Measurements from ENCODE around the gene WWP2.

The WWP2 gene

DNA sequence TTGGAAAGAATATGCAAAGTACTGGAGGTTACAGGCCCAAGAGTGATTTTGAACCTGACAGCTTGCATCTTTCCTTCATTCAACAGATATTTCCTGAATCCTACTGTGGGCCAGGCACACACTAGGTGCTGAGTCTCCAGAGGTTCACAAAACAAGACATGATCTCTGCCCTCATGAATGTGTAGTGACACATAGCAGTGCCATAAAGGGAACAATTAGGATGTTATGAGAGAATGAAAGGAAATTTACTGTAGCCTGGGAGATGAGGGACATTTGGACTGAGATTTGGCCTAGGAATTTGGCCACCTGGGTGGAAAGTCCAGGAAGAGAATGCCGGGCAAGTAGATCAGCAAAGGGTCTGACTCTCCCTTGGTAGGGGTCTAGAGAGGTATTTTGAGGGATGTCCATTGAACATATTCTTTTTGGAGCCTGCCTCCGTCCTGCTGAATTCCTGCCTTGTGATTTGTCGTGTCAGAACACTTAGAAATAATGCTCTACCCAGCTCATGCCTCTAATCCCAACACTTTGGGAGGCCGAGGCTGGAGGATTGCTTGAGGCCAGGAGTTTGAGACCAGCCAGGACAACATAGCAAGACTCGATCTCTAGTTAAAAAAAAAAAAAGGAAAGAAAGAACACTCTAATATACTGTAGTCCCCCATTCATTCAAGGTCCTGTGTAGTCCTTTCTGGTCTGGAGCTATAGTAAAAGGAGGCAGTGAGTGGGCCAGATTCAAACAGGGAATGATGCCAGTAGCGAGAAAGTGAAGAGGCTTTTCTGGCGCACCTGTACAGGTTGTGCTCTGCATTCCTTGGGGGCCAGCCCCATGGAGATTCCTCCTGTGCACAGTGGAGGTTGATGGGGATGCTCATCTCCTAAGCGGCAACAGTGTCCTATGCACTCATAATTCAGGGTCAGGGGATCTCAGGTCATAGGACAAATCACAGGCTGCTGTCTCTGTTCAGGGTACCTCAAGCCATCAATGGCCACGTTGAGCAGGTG lies 98.4 kb downstream of the WWP2 start:
- peak; percentile 16 for DNase-seq

DNA sequence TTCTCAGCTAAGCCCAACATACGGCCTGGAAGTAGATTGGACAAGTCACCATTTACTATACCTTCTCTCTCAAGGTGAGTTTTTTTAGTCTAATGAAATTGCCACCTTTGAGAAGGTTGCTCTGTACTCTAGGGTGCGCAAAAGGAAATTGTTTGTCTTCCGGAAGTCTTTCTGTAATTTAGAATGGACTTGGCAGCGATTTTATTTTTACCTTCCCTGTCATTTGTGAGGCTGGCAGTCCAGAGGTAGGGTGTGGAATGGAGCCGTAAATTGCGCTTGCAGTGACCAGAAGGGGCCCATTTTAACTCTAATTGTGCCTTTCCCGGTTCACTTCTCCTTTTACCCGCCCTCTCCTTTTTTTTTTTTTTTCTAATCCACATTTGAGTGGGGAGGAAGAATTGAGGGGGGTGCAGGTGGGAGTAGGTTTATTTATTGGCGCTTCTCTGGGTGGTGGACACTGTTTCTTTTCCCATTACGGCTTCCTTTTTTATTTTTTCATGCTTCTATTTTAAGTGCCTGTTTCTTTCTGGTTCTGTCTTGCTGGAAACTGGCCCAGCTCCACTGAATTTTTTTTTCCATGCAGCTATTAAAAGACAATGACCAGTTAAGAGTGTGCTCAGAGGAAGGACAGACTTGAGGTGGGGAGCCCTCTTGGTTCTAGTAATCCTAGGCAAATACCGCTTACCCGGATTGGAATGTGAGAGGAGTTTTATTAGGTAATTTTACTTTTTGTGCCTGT lies 99.3 kb downstream of the WWP2 start:
- DNase-seq: peak; percentile 86

- DNase-seq: no peak
Observed at GRCh38 chr16:69863401-69864281, 101.5 kb downstream of the WWP2 start.

DNA sequence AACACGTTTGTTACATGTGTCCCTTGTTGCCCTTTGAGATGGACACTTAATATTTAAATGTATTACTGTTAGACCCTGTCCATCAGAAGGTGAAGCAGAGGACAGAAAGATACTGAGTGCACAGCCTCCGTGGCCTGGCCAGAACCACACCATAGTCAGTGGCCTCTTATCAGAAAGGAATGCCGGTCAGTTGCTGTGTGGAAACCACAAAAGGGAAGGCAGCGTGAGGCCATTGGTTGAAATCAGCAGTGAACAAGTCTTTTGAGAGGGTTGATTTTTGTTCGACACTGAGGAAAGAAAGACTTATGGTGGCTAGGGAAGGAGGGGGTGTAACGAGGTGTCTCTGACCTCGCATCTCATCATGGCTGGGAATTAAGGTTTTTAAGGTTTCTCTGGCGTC lies 103.6 kb downstream of the WWP2 start:
- no peak for DNase-seq

DNA sequence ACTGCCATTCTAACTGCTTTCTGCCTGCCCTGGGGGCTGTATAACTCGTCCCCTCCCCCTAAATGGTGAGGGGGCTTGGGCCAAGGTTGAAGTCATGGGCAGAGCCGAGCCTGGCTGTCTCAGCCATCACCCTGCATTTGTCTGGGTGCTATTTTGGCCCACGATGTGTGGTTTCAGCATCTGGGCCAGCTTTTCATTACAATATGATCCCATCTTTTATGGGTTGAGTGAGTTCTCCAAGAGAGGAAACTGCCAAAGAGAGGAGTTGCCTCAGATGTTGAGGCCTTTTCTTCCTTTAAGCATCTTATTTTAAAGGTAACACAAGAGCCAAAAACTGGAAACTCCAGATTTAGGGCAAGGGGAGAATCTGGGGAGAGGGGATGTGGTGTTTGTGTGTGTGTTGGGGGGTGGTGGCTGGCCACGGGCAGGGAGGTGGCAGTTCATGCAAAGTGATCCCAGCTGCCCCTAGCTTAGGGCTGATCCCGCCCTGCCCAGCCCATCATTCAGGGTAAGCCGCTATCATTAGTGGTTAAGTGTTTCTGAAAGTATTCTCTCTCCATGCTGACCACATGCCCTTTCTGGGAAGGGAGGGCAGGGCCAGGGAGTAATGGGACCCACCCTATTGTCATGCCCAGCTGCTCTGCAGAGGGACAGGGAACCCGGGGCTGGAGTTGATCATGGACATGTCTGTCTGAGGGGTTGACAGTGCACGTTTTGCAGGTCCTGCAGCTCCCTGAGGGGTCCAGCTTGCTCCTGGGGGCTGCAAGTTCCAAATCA lies 105.8 kb downstream of the WWP2 start:
- peak; percentile 63 for DNase-seq

- no peak for DNase-seq
Observed at GRCh38 chr16:69870761-69871160, 108.6 kb downstream of the WWP2 start.

DNA sequence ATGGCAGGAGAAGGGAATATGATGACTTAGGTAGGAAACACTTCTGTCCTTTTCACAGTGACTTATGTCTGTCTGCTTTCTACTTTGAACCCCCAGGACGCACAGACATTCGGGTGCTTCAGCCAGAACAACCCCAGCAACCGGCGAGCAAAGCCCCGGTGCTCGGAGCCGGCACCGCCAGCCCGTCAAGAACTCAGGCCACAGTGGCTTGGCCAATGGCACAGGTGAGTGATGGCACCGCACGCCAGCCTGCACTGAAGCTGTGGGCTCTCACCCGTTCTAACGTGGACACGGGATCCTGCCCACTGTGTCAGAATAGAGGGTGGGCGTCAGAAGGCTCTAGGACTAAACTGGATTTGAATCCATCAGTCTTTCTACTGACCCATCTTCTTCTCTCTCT lies 109.6 kb downstream of the WWP2 start:
- DNase-seq: no peak

- no peak for DNase-seq
Observed at GRCh38 chr16:69872888-69873287, 110.8 kb downstream of the WWP2 start.

- no peak for DNase-seq
Observed at GRCh38 chr16:69873783-69874182, 111.7 kb downstream of the WWP2 start.

- peak; percentile 61 for DNase-seq
Observed at GRCh38 chr16:69874271-69874670, 112.1 kb downstream of the WWP2 start.

DNA sequence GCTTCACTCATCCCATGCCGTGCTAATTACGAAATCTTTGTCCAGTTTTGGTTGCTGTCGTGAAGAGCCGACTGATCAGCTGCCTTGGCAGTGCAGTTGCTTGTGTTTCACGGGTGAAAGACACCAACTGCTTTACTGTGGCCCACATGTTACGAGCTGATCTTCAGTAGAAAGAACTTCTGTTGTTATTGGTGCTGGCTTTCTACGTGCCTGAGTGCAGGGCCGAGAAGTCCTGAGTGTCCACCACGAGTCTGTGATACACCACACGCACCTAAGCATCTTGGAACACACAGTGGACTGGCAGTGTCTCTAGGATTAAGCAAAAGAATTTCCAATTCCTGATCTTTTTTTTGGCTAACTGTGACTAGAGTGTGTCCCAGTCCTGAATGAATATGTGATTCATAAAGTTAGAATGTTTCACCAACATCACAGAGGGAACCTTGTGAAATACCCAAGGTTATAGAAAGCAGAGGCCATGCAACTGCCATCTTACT lies 118.6 kb downstream of the WWP2 start:
- DNase-seq: no peak

DNA sequence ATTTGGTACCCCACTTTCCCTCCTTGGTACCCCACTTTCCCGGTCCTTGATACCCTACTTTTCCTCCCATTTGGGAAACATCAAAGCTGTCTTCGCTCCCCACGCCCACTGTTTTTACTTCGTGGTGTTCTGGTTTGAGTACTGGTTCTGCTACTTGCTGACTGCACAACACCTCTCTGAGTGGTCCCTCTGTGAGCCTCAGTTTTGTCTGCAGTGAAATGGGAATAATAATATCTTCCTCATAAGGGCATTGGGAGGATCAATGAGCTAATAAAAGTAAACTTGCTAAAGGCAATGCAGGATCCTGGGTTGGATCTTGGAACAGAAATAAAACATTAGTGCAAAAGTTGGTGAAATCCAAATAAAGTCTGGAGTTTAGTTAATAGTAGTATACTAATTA lies 119.0 kb downstream of the WWP2 start:
- no peak for DNase-seq

GRCh38 chr16:69883744-69884143 lies 121.6 kb downstream of the WWP2 start:
- no peak for DNase-seq

DNA sequence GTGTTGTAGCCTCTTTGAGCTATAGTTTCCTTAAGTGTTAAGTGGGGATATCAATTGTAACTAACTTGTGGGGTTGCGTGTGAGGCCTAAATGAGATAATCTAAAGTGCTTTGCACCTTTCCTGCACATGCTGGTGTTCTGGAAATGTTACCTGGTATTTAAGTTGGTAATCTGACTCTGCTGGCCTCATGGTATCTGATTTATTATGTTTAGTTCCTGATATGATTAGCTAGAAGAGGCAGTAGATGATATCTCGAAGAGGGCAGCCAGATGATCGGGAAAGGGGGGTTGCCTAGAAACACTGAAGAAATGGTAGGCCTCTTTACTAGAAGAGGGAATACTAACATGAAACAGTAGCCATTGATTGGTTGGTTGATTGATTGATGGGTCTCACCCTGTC lies 123.6 kb downstream of the WWP2 start:
- no peak for DNase-seq

DNA sequence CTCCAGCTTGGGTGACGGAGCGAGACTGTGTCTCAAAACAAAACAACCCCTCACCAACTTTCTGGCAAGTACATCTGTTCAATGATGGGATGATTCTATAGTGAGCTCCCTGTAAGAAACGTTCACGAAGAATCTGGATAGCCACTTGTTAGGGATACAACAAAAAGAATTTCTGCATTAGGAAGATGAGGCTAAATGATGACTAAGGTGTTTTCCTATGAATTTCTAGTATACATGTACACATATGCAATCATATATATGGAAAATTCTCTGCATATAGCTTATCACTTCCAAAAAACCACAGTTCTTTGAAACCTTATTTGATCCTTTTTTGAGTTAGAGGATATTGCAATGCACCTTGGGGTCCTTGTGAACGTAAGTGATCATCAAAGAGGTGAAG lies 124.6 kb downstream of the WWP2 start:
- DNase-seq: no peak

DNA sequence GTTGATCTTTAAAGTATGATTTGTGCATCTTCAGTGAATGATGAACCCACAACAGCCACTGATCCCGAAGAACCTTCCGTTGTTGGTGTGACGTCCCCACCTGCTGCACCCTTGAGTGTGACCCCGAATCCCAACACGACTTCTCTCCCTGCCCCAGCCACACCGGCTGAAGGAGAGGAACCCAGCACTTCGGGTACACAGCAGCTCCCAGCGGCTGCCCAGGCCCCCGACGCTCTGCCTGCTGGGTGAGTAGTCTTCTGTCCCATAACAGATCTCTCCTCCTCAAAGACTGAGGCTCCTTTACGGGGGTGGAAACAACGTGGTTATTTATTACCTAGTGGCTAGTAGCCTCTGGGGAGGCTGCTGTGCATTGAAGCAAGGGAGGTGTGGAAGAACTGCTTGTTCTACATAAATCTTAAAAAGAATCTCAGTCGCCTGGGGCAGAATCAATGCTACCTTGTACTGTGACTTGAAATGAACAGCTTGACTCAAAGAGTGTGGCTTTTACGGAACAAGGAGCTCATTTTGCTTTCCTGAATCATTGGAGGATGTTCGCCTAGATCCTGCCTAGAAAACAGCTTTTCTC lies 126.0 kb downstream of the WWP2 start:
- no peak for DNase-seq

GRCh38 chr16:69889295-69889964 lies 127.3 kb downstream of the WWP2 start:
- no peak for DNase-seq

DNA sequence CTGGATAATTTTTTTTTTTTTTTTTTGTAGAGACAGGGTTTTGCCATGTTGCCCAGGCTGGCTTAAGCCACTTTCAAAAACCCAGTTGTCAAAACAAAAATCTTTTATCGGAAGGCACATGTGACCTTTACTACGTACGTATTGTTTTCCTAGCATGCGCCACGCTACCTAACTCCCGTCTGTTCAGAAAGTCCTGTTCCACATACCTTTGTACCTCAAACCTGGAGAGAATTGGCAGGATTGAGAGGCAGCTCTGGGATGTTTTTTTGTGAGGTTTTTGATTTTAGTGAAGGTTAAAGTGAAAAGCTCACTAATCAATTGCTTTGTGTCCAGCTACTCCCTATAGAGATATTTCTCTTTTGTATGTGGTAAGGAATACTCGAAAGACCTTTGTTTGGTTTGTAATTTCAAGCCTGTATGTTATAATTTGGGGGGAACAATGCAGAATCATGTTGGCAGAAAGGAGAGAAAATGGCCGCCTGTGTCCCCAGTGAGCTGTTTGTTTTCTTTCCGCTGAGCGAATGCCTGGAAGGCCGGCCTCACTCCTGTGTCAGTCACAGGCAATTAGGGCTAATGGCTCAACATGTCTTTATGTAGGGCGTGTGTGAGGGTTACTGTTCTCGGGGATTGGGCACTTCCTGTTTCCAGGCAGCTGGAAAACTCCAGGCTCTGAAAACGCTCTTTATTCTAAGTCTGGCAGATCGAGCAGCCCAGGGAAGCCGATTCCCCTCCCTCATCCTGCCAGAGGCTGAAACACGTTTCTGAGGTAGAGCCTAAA lies 128.2 kb downstream of the WWP2 start:
- DNase-seq: peak; percentile 90

GRCh38 chr16:69890892-69891282 lies 128.8 kb downstream of the WWP2 start:
- no peak for DNase-seq

DNA sequence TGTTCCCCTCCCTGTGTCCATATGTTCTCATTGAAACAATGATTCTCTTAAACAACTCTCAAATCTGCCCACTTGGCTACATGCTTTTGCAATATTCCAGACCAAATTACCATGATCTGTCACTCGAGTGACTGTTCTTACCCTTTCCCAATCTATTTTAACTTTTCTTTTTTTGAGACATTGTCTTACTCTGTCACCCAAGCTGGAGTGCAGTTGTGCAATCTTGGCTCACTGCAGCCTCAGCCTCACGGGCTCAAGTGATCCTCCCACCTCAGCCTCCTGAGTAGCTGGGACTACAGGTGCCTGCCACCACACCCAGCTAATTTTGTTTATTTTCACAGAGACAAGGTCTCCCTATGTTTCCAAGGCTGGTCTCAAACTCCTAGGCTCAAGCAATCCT lies 130.2 kb downstream of the WWP2 start:
- no peak for DNase-seq

Data from right hindlimb (tissue), 1 donor.